SK-N-MC (cell line): ENCODE data around the gene OR2L13.

Source experiments
- EZH2 ChIP-seq: fragments of 200-600 bp; sonication (generic); IDR thresholded peaks from one replicate; pipeline ENCODE4 v1.6.1; 2017; ENCODE audit warnings: antibody characterized with exemption
- POLR2AphosphoS5 ChIP-seq: IDR thresholded peaks from 2 replicates; pipeline ENCODE4 v1.6.1; 2012; ENCODE audit warnings: mild to moderate bottlenecking, low read depth, low read length, borderline replicate concordance

- TF ChIP-seq POLR2AphosphoS5 (no peak), EZH2 (no peak)
Observed at GRCh38 chr1:248140846-248141245, 45.9 kb downstream of the OR2L13 start.
